HG02981 (cell line): ENCODE results near the gene NTM.

Source experiments
- ATAC-seq: cut with Tn5 transposase; IDR thresholded peaks from one replicate; pipeline ENCODE4 v1.9.1; 2021; ENCODE audit warnings: mild to moderate bottlenecking, moderate library complexity; ENCODE audit not compliant: unreplicated experiment

Gene NTM

GRCh38 chr11:132154781-132155180 is 784.4 kb downstream of the NTM start:
- ATAC-seq = no peak

DNA sequence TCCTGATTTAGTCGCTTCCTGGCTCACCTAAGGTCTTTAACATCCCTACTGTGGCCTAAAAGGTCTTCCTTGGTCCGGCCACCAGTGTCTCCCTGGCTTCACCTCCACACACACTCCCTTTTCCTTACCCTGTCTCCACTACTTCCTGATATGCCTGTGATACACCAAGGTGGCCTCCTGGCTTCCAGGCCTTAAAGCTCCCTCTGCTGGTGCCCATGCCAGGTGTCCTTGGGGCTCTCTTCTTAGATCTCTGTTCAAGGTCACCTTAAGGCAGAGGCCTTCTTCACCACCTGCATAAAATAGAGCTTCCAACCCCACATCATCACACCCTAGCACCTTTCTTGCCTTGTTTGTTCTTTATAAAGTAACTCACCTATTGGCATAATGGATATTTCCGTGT is 787.7 kb downstream of the NTM start:
- ATAC-seq = no peak

- no peak for ATAC-seq
Observed at GRCh38 chr11:132158696-132159095, 788.3 kb downstream of the NTM start.

DNA sequence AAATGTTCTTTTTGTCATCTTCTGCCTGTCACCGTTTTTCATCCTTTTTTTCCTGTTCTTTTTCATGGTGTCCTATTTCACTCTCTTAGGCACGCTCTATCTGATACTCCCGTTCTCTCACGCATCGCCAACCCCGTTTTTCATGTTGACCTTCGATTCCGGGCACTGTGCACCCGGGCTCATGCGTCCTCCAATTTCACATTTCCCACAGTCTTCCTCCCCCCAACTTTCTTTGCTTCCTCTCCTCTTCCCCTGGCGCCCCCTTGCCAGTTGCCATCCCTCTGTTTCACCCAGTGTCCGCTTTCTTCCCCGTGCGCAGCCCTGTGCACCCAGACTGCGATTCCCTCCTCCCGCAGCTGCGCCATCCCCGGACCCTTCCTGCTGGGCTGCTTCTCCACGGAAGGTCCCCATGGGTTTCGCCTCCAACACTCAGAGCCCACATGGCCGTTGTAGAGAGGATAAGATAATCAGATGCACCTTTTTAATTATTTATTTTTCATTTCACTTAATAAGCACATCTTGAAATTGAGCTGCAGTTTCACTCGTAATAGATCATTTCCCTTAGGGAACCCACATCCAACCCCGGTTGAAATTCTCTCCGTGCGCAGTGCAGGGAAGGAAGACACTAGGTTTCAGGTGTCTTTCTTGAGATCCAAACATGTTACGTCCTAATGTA is 791.1 kb downstream of the NTM start:
- no peak for ATAC-seq

GRCh38 chr11:132168344-132168981 is 798.0 kb downstream of the NTM start:
- ATAC-seq = no peak

DNA sequence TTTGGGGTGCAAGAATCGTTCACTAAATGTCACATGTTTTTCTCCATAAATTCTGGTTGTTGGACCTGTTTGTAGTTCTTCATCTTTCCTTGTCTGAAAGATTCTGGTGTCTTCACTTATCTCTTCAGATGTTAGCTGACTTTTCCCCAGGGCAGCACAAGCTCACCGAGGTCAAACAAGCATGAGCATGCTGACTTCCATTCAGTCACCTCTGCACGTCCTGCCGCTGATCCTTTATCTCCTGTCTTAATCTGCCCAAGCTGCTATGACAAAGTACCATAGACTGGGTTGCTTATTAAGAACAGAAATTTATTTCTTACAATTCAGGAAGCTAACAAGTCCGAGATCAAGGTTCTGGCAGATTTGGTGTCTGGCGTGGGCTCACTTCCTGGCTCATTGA is 800.6 kb downstream of the NTM start:
- no peak for ATAC-seq

DNA sequence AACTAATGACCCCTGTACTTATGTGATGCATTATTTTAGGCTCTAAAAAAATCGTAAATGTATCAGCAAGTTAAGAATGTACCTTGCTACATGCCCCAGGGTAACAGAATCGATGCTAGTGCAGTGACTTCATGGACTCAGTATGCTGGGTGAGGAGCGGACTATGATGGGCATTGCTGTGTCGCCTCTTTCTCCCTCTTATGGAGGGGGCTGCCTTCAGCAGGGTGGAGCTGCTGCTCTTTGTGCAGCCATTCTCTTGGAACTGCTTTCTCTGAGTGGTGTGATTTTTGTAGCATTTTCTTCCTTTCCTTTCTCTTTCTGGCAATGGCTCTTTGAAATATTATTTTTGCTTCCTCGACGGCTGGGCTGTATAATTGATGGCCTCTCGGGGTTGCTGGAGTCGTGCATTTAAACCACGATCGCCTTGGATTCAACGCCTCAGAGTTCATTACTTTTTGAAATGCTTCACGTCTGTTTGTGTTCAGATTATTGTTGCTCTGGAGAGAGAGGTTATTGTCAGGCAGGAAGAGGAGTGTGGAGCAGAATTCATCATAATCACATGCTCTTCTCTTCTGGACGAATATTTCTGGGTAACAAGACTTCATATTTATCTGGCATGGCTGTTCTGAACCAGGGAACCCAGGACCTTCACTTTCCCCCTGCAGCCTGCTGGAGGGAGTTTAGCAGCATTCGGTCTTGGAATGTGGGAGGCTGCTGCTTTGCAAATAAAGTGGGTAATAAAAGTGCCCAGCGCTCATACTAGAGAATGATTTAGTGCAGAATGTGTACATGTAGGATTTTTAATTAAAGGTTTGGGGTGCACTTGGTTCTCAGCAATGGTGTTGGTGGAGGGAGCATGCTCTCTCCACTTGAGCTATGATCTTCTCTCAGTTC is 804.2 kb downstream of the NTM start:
- no peak for ATAC-seq

GRCh38 chr11:132177106-132177505 is 806.7 kb downstream of the NTM start:
- no peak for ATAC-seq

DNA sequence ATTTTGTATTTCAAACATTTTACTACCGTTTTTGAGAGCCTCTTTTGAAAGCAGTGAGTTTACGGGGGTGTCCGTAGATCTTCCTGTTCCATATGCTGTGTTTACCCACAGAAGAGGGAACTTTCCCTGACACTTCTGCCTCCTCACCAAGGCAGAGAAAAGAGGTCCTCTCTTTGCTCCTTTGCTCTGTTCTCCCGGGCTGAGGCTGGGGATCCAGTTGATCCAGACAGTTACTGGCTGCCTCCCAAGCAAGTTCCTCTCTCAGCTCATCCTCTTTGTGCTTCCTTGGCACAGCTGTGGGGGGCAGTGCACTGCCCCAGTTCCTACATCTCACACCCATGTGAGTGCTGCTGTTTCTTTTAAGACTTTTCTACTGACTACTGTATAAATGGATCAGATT is 813.7 kb downstream of the NTM start:
- ATAC-seq = no peak

DNA sequence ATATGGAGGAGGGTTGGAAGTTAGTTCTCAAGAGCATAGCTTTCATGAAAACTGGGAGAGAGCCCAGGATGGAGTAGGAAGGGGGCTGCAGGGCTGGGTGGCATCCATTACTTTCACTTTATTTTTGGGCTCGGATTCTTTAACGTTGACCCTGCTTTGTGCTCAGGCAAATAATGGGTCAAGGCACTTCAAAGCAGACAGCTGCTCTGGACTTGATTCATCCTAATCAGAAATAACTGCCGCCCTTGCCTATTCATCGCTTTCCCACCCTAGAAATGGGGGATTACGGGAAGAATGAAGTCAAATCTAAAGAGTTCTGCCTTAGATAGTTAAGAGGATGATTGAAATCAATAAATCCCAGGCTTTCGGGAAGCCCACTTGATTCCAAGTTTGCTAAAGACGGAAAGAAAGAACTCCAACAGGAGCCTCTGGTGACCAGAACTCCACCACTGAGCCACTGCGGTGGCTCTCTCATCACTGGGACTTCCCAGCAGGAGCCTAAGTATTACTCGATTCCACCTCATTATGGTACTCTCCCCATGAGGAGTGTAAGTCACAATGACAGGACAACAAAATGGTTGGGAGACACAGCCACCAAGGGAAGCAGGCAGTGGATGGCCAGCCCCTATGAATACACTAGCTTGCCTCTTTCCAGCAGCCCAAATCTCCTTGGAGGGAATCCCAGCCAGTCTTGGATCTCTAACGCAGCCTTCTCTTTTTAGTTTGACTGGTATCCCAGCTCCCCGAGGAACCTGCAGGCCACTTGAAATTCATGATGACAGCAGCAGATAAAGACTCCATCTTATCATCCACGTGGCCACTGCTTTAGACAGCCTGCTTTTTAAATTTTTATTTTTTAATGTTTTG is 815.5 kb downstream of the NTM start:
- ATAC-seq = no peak

DNA sequence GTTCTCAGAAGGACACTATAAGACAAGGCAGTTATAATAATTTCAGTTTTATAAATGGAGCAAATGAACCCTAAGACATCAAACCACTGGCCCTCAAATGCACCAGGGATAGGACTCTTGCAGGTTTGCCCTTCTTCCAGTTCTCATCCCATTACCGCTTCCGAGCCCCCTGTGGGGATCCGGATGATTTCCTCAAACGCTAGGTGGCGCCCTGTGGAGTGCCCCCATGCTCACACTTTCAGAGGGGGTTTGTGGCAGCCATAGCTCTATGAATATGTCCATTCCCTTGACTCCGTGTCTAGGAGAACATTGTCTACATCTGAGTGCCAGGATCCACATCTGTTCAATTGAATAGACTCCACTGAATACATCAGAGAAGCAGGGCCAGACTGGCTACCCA is 816.3 kb downstream of the NTM start:
- ATAC-seq = no peak

DNA sequence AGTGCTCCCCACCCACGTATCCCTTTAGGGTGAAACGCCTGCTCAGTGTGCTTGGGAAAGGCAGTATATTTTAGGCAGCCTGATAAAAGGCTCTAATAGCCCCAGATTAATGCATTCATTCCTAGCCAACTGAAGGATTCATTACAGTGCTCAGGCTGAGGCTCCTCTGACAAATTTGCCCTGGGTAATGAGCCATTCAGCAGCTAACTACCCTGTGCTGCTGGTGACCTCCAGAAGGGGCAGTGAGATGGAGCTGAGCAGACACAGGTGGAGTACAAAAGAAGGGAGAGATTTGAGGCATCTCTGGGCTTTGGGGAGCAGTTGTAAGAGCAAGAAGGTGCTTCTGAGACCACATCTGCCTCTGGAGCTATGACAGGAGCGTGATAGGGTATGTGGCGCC is 817.0 kb downstream of the NTM start:
- no peak for ATAC-seq

- no peak for ATAC-seq
Observed at GRCh38 chr11:132187814-132188213, 817.4 kb downstream of the NTM start.

GRCh38 chr11:132196928-132197327 is 826.5 kb downstream of the NTM start:
- no peak for ATAC-seq

DNA sequence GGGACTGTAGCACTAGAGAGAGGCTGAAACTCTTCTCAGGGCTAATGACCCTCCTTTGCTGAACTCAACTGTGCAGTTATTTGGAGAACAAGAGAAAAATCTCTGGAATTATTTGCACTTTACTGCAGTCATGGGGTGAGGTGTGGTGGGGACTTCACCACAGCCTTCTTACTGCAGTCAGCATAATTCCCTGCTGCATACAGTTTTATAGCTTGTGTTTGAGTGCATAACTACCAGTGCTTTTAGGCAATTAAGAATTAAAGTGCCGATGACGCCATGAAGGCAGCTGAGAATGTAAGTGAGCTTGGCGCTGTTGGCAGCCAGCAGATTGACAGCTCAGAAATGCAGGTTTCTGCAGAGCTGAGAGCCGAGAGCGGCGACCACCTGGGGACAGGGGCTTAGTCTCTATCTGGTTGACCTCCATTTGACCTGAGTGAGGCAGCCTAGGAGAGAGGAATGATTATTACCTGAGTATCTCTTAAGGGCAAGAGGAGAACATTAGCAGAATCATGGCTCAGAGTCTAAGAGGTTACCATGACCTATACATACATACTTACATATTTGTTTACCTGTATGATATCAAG is 830.0 kb downstream of the NTM start:
- ATAC-seq = no peak

DNA sequence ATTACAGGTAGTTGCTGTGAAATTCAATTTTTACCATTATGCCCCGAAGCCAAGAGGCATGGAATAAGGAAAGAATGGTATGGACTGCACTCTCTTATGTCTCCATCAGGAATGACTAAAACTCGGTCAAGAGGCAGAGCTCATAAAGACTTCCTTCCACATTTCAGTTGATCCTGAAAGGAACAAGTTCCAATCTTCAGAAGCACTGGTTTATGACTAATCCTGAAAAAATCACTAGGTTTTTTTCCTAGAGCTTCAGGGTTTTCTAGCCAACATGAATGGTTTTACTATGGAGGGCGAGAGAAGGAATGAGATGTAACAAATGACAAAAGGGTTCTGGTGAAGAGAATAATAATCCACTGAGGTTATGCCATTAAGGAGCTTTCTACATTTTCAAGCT is 832.2 kb downstream of the NTM start:
- ATAC-seq = no peak

- no peak for ATAC-seq
Observed at GRCh38 chr11:132205006-132205405, 834.6 kb downstream of the NTM start.

- no peak for ATAC-seq
Observed at GRCh38 chr11:132205496-132205895, 835.1 kb downstream of the NTM start.

- ATAC-seq = no peak
Observed at GRCh38 chr11:132206993-132207392, 836.6 kb downstream of the NTM start.

DNA sequence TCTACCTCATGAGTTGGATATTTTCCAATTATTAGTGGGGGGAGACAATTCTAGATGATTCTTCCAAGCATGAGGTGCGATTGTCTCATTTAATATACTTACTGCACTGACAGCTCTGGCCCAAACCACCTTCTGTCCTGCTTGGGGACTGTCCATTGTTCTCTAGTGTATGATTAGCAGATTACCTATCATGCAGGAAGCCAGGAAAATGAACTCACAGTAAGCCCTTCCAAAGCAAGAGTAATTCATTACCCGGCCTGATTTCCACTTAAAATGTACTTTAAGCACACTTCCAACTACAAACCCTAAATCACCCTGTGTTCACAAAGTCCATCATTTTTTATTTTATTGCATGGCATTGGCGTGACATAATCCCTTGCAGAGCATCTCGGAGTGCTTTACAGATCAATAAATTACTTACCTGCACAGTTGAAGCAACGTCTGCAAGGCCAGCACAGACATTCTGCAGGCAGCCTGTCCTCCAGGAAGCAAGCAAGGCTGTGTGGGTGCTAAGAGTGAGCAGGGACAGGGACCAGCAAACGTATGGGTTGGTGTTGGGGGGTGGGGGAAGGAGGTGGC is 838.2 kb downstream of the NTM start:
- no peak for ATAC-seq
